K562 (cell line): Measurements from ENCODE around the gene AGBL1.

Experiments
- BHLHE40 ChIP-seq: IDR thresholded peaks from 2 replicates; pipeline ENCODE4 v1.6.1; 2011; ENCODE audit warnings: low read length, improper control_type of control experiment
- CEBPB ChIP-seq: fragments of 450-650 bp; IDR thresholded peaks from 2 replicates; pipeline ENCODE4 v1.6.1; 2016; ENCODE audit warnings: missing genetic modification characterization, missing compliant biosample characterization
- EP300 ChIP-seq: IDR thresholded peaks from 2 replicates; pipeline ENCODE4 v1.6.1; 2012; ENCODE audit warnings: low read length, improper control_type of control experiment
- EZH2 ChIP-seq: IDR thresholded peaks from 2 replicates; pipeline ENCODE4 v1.6.1; 2012; ENCODE audit warnings: low read depth, mild to moderate bottlenecking, inconsistent platforms, low read length, borderline replicate concordance
- FOXA3 ChIP-seq, 2 experiments: fragments of 450-650 bp in 1 of 2; sonication (generic) in 1 of 2; formaldehyde crosslinking; IDR thresholded peaks in 1 of 2; conservative IDR thresholded peaks in 1 of 2; 2 replicates each; pipeline versions ENCODE4 v1.4.0 to v1.8.0; 2020 to 2022; ENCODE audit warnings: mild to moderate bottlenecking in 2 of 2, missing genetic modification reagents in 1 of 2
- HDAC6 ChIP-seq: IDR thresholded peaks from 2 replicates; pipeline ENCODE4 v1.6.1; 2012; ENCODE audit warnings: low read depth, mild to moderate bottlenecking, control low read depth, inconsistent platforms, low read length, moderate library complexity
- JUNB ChIP-seq: fragments of 450-650 bp; formaldehyde crosslinking; conservative IDR thresholded peaks from 2 replicates; pipeline ENCODE4 v1.4.0; 2020; ENCODE audit warnings: mild to moderate bottlenecking
- KDM2B ChIP-seq: fragments of 250-450 bp; sonication (Bioruptor Pico); IDR thresholded peaks from 2 replicates; pipeline ENCODE4 v1.8.0; 2021; ENCODE audit warnings: mild to moderate bottlenecking, moderate library complexity
- RBBP5 ChIP-seq: fragments of 200-600 bp; sonication (generic); IDR thresholded peaks from 2 replicates; pipeline ENCODE4 v1.6.1; 2012; ENCODE audit warnings: borderline replicate concordance, mild to moderate bottlenecking, low read length, control low read depth, inconsistent platforms; ENCODE audit not compliant: insufficient read depth, poor library complexity, severe bottlenecking
- SPI1 ChIP-seq: IDR thresholded peaks from 2 replicates; pipeline ENCODE4 v1.6.1; 2011; ENCODE audit warnings: low read depth, low read length, control low read depth, borderline replicate concordance
- TF ChIP-seq, protein P1 (sequence below): fragments of 450-650 bp; IDR thresholded peaks from one replicate; pipeline ENCODE4 v1.6.1; 2018; ENCODE audit warnings: mild to moderate bottlenecking, moderate library complexity; ENCODE audit not compliant: partially characterized antibody
- TF ChIP-seq, protein P2 (sequence below), 3 experiments: IDR thresholded peaks in 2 of 3; conservative IDR thresholded peaks in 1 of 3; 2 replicates each; pipeline ENCODE4 v1.5.1; 2011 to 2012; ENCODE audit warnings: low read length in 3 of 3, mild to moderate bottlenecking in 3 of 3, control low read depth in 2 of 3, improper control_type of control experiment in 1 of 3, inconsistent platforms in 1 of 3, low read depth in 1 of 3, mixed read lengths in 1 of 3, moderate library complexity in 1 of 3; ENCODE audit not compliant: insufficient read depth in 2 of 3
- TF ChIP-seq, protein P3 (sequence below), 2 experiments: fragments of 450-650 bp; formaldehyde crosslinking in 1 of 2; IDR thresholded peaks; 2 replicates each; pipeline versions ENCODE4 v1.4.0 to v1.6.1; 2014 to 2020; ENCODE audit warnings: mild to moderate bottlenecking in 2 of 2, borderline replicate concordance in 1 of 2, low read depth in 1 of 2

DNA sequence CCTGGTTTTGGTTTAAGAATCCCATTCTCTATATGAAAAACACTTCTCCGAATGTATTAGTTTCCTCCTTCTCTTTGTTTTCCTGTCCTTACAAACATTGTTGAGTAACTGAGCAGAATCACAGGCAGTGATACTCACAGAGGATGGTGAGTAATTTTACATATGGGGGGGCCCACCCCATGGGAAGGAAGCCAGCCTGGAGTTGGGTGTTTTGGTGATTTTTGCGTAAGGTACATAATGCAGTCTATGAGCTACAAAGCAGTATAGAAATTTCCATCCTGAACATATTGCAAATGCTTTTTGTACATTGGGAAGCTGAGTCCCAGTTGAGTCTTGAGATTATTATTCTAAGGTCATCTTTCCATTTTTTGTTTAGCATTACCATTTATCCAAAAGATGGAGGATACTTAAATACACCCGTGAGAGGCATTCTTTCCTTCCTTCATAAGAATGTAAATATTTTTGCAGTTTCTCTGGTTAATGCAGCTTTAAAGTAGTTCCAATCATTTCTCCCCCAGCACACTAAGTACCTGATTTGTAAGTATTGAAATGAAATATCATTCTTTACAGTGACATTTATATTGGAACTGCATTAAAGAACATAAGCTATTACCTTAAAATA is 476.8 kb downstream of the AGBL1 start:
- TF ChIP-seq BHLHE40, result no peak
- no peak for TF ChIP-seq EZH2
- no peak for TF ChIP-seq CEBPB (tag)
- TF ChIP-seq, protein P1, sequence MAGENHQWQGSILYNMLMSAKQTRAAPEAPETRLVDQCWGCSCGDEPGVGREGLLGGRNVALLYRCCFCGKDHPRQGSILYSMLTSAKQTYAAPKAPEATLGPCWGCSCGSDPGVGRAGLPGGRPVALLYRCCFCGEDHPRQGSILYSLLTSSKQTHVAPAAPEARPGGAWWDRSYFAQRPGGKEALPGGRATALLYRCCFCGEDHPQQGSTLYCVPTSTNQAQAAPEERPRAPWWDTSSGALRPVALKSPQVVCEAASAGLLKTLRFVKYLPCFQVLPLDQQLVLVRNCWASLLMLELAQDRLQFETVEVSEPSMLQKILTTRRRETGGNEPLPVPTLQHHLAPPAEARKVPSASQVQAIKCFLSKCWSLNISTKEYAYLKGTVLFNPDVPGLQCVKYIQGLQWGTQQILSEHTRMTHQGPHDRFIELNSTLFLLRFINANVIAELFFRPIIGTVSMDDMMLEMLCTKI, result no peak
- TF ChIP-seq KDM2B (CRISPR knock-in tag), result no peak
- TF ChIP-seq, protein P2, sequence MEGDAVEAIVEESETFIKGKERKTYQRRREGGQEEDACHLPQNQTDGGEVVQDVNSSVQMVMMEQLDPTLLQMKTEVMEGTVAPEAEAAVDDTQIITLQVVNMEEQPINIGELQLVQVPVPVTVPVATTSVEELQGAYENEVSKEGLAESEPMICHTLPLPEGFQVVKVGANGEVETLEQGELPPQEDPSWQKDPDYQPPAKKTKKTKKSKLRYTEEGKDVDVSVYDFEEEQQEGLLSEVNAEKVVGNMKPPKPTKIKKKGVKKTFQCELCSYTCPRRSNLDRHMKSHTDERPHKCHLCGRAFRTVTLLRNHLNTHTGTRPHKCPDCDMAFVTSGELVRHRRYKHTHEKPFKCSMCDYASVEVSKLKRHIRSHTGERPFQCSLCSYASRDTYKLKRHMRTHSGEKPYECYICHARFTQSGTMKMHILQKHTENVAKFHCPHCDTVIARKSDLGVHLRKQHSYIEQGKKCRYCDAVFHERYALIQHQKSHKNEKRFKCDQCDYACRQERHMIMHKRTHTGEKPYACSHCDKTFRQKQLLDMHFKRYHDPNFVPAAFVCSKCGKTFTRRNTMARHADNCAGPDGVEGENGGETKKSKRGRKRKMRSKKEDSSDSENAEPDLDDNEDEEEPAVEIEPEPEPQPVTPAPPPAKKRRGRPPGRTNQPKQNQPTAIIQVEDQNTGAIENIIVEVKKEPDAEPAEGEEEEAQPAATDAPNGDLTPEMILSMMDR (IDR thresholded peaks at IDR 0.05 in 2 of 3, conservative IDR thresholded peaks at IDR 0.05 in 1 of 3; ENCODE audit: insufficient read depth in 2 of 3, low read depth in 1 of 3, low read length in 3 of 3), result no peak
- TF ChIP-seq HDAC6, result no peak
- no peak for TF ChIP-seq FOXA3 (CRISPR knock-in tag; conservative IDR thresholded peaks at IDR 0.05 in 1 of 2, IDR thresholded peaks at IDR 0.05 in 1 of 2)
- TF ChIP-seq JUNB (CRISPR knock-in tag), result no peak
- TF ChIP-seq, protein P3, sequence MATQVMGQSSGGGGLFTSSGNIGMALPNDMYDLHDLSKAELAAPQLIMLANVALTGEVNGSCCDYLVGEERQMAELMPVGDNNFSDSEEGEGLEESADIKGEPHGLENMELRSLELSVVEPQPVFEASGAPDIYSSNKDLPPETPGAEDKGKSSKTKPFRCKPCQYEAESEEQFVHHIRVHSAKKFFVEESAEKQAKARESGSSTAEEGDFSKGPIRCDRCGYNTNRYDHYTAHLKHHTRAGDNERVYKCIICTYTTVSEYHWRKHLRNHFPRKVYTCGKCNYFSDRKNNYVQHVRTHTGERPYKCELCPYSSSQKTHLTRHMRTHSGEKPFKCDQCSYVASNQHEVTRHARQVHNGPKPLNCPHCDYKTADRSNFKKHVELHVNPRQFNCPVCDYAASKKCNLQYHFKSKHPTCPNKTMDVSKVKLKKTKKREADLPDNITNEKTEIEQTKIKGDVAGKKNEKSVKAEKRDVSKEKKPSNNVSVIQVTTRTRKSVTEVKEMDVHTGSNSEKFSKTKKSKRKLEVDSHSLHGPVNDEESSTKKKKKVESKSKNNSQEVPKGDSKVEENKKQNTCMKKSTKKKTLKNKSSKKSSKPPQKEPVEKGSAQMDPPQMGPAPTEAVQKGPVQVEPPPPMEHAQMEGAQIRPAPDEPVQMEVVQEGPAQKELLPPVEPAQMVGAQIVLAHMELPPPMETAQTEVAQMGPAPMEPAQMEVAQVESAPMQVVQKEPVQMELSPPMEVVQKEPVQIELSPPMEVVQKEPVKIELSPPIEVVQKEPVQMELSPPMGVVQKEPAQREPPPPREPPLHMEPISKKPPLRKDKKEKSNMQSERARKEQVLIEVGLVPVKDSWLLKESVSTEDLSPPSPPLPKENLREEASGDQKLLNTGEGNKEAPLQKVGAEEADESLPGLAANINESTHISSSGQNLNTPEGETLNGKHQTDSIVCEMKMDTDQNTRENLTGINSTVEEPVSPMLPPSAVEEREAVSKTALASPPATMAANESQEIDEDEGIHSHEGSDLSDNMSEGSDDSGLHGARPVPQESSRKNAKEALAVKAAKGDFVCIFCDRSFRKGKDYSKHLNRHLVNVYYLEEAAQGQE (IDR thresholded peaks at IDR 0.05; ENCODE audit: borderline replicate concordance), result no peak
- TF ChIP-seq, protein P3 (CRISPR knock-in tag; IDR thresholded peaks at IDR 0.05; ENCODE audit: low read depth), result no peak
- no peak for TF ChIP-seq SPI1
- no peak for TF ChIP-seq RBBP5
- no peak for TF ChIP-seq EP300
